Measurements from ENCODE around the gene TNS3.

TNS3 gene

DNA sequence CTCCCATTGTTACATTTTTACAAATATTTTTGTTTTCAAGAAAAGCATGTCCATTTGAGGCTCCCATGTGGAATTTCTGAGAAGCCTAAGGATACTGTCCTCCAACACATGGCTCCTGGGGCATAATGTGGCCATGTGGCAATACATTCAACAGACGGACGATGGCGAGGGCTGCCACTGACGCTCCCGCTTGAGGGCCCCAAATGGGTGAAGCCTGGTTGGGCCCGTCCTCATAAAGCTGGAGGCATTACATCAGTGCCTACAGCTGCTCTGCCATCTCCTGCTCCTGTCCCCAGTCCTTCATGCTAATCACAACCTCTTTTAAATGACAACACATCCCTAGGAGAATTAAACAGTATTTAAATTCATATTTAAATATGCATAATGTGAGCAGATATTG lies 246.8 kb downstream of the TNS3 start:
- no peak for DNase-seq

DNA sequence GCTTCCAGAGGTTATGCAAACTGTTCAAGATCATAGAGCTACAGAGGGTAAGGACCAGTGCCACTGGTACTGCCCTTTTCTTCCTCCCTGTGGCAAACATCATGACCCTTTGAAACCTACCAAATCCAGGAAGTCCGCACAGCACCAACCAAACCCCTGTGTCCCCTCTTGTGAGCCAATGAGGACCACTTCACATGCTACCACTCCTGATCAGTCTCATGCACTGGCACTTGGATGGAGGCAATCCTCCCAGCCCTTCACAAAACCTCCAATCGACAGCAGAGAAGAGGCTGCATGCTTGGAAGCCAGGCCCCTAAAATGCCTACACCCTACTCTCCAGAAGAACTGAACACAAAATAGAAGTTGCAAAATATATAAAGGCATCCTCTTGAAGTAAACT lies 248.0 kb downstream of the TNS3 start:
- DNase-seq = no peak

GRCh38 chr7:47333554-47333887 lies 248.4 kb downstream of the TNS3 start:
- no peak for DNase-seq

GRCh38 chr7:47332681-47333553 lies 249.0 kb downstream of the TNS3 start:
- DNase-seq = no peak

DNA sequence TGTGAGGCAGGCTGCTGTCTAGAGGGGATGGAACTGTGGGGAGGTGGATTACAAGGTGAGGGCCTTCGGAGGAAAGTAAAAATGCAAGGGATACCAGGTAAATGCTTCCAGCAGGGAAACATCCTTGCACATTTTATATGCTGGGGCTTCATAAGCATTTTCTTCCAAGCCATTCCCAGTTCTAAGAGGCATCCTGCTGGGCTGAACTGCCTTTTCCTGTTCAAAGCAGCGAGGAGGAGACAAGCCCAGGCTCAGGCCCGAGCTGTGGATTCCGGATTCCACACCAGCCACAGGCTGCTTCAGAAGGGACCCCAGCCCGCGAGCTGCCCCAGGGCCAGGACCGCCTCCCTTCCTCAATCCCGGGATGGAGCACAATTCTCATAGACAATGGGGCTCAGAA lies 249.7 kb downstream of the TNS3 start:
- no peak for DNase-seq

DNA sequence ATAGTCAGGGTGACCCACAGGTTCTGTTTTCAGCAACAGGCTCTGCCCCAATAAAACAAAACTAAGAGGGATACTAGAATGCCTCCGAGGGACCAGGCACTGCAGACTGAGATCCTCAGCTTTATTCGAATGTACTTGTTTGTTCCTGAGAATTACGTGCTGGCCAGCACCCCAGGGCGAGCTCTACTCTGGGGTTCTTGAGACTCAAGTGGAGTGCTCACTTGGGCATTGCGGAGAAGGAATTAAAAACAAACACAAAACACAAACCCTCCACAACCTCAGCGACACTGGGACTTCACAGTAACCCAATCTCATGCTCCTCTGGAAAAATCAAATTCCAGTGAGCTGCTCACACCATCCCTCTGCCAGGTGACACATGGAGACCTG lies 250.7 kb downstream of the TNS3 start:
- no peak for DNase-seq

- no peak for DNase-seq
Measured at GRCh38 chr7:47330561-47331178, 251.2 kb downstream of the TNS3 start.

- no peak for DNase-seq
Measured at GRCh38 chr7:47330026-47330425, 251.9 kb downstream of the TNS3 start.

- DNase-seq = no peak
Measured at GRCh38 chr7:47329320-47329926, 252.5 kb downstream of the TNS3 start.

DNA sequence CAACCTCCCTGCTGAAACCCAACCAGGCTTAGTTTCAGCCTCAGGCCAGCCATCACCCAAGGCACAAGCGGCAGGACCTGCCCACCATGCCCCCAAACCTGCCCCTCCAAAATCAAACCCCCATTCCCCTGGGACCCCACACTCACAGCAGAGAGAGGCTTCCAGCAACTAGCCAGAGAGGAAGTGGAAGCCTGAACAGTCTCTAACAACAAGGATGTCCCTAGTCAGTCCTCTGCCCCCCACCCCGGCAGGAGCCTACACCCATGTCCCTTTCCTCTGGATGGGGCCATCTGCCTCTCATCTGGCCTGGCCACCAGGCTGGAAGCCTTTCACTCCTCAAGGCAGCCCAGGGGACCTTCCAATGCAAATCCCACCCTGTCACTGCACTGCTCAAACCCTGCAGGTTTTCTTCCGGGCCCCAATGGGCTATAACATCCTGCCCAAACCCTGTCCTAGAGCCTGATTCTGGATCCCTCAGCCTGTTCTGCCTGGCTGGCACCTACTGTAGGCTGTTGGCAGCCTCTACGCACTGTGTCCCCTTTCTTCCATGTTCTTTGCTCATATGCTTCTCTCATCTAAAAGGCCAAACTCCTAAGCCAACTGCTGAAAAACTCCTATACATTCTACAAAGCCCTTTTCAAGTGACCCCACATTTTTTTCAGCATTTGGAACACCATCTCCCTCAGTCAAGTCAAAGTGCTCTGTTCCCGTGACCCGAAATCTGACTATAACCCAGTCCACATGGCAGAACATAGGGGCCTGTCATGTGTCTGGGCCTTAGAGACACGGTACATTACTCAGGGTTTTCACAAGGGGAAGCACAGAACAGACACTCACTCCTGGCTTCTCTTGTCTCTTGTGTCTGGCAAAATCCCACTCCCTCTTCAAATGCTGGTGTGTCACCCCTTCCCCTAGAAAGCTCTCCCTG lies 253.3 kb downstream of the TNS3 start:
- no peak for DNase-seq

DNA sequence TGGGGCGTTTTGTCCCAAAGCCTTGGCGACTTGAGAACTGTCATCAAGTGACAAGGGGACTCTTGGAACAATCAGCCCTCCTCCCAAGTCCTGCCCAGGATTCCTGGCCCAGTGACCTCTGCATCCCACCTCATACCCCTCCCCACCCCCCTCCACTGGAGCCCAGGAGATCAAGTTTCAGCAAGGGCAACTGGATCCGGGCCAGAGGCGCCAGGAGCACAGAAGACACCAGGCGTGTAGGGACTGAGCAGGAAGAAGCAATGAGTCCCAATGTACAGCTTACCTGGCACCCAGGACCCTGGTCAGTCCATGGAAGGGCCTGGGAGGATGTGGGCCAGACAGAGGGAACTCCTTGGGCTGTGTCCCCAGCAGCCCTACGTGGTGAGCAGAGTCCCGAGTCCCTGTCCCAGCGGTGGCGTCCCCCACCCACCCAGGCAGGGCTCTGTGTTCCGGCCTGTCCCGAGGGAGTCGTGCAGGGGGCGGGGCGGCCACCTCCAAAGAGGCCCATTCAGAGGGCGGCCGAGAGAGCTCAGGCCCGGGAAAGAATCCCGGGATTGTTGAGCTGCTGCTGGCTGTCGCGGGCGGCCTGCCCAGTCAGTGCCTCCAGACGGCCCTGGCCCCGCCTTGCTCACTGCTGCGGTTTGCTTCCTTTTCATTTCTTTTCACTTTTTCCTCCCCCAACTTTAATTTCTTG lies 254.1 kb downstream of the TNS3 start:
- DNase-seq = peak; percentile 23

DNA sequence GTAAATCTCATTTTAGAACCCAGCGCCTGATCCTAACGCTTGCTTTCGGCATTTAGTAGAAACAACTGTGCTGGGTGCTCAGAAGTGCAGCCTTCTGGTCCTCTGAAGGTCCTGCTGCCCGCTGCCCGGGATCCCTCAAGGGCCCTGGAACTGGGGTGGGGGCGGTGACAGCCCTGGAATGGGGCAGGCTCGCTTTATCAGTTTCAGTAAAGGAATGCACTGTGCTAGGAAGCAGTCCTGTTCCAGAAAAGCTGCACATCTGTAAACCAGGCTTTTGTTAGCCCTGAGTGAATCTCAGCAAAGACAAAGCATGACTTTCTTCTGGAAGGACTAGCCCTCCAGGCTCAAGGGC lies 254.6 kb downstream of the TNS3 start:
- DNase-seq = no peak

- no peak for DNase-seq
Measured at GRCh38 chr7:47326808-47327207, 255.1 kb downstream of the TNS3 start.

GRCh38 chr7:47326220-47326619 lies 255.7 kb downstream of the TNS3 start:
- no peak for DNase-seq

- no peak for DNase-seq
Measured at GRCh38 chr7:47325337-47325736, 256.6 kb downstream of the TNS3 start.

- no peak for DNase-seq
Measured at GRCh38 chr7:47323904-47324303, 258.0 kb downstream of the TNS3 start.

- DNase-seq = no peak
Measured at GRCh38 chr7:47322731-47323130, 259.2 kb downstream of the TNS3 start.

GRCh38 chr7:47320296-47320695 lies 261.6 kb downstream of the TNS3 start:
- no peak for DNase-seq

- DNase-seq = no peak
Measured at GRCh38 chr7:47318395-47319182, 263.3 kb downstream of the TNS3 start.

DNA sequence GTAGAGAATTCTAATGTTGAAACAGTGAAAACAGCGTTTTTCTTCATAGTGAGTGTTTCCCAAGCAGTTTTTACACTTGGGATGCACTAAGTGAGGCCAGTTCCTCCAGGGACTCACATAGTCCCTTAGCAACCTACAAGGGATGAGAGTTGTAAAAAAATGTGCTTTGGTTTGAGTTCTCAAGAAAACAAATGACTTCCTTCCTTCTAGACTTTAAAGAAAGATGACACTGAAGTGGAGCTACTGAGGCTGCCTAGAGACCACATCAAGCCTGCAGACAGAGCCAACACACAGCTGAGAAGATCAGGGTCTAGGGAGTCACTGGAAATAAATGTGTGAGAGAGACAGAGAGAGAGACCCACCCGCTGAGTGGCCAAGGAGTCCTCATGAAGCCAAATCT lies 264.4 kb downstream of the TNS3 start:
- DNase-seq = no peak

DNA sequence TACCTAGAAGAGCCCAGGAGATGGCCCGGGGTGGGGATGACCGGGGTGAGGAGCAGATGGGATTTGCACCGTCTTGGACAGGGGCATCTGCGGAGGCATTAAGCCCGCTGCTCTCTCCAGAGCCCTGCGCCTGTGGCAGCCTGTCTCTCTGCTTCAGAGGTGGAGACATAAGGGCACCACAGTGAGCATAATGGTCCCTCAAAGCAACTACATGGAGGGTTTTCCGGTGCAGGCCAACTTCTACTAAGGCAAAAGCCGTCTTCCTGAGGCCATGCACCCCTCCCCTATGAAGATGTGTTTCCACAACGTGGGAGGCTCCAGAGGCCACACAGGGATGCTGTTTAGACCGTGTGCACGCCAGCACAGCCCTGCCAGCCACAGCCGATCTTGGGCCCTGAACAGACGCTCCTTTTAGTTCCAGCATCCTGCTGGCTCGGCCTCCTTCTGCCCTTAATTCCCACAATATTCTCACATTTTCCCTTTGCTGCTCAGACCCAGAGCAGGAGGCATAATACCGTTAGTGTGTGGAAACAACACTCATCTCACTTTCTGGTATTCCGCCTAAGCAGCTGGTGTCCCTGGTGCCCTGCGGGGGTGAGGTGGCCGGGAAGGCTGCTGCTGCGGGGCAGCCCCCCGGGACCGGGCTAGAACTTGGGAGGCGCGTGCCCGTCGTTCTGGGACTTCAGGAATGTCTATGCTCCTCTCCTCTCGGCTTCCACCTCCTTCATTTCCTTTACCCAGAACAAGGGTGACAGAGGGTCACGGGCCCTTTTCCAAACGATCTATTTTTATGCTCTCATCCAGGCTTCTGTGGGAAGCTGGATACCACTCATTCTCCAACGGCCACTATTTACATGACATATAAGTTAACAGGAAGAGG lies 266.9 kb downstream of the TNS3 start:
- no peak for DNase-seq

All from DMS153 (cell line).